Left ventricle myocardium inferior (tissue), 1 donor: Measurements from ENCODE around the gene ANKRD10. TPM values are rescaled to one million over a fixed set of nuclear protein-coding genes. Genes with fewer than 3 reads are reported as not detected.

Experiments used
- DNase-seq: peaks from one replicate; pipeline ENCODE4 v3.0.0-alpha.2; 2020
- H3K27ac ChIP-seq: fragments of 200-600 bp; replicated peaks from 2 replicates; pipeline ENCODE4 v1.8.0; 2021
- H3K27me3 ChIP-seq: fragments of 200-600 bp; 2 replicates; pipeline ENCODE4 v1.8.0; 2021; ENCODE audit warnings: low read depth
- H3K36me3 ChIP-seq: fragments of 200-600 bp; 2 replicates; pipeline ENCODE4 v1.8.0; 2021
- H3K4me1 ChIP-seq: fragments of 200-600 bp; 2 replicates; pipeline ENCODE4 v1.8.0; 2021
- H3K4me3 ChIP-seq: fragments of 200-600 bp; 2 replicates; pipeline ENCODE4 v1.8.0; 2021; ENCODE audit warnings: mild to moderate bottlenecking, moderate library complexity
- H3K9me3 ChIP-seq: fragments of 200-600 bp; replicated peaks from 2 replicates; pipeline ENCODE4 v1.8.0; 2021
- intact Hi-C: fragments of 100-400 bp; cut with micrococcal nuclease; formaldehyde crosslinking; loops from one replicate; pipeline ENCODE4 v1.11.0; 2022
- total RNA-seq: library from RNA; stranded (reverse); fragmentation: NEBNext Ultra II Directional; extraction: Animal tissue kit (Norgen Biotek cat#: 25700); gene quantifications from one replicate; pipeline ENCODE4 v1.2.1, GENCODE V29; 2021
- TF ChIP-seq, protein P1 (sequence below): fragments of 200-600 bp; IDR thresholded peaks from 2 replicates; pipeline ENCODE4 v1.8.0; 2021; ENCODE audit warnings: antibody characterized with exemption, mild to moderate bottlenecking, borderline replicate concordance
- donor health status: DM: no; HTN: yes; CAD: no; lungs with severe emphysema.

Gene ANKRD10
- total RNA-seq, 1 donor from 2014 or later: 45.9 TPM

DNA sequence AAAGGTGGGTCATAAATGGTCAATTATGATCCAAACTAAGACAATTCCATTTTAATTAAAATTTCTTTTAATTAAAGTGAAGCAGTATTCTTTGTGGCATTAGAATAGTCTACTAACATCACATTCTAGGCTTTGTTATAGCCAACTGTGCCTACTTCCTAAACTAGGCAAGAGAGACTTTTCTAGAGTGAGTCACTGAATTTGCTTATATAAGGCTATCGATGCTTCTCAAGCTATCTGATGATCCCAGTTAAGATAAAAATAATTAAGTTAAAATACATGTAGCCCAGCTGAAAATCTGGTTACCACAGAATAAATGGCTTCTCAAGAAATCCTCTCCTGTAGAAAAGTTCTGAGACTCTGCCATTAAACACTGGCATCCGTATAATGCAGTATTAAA, 12.5 kb downstream of the ANKRD10 start:
- Histone ChIP-seq H3K36me3 (peaks cover 44% of the 10 kb centered on the region), H3K9me3 (no peaks in the 10 kb centered on the region), H3K4me1 (peaks cover 19% of the 10 kb centered on the region), H3K4me3 (no peak overlapping the region), H3K27me3 (no peaks in the 10 kb centered on the region), H3K27ac (no peak overlapping the region)
- TF ChIP-seq, protein P1, sequence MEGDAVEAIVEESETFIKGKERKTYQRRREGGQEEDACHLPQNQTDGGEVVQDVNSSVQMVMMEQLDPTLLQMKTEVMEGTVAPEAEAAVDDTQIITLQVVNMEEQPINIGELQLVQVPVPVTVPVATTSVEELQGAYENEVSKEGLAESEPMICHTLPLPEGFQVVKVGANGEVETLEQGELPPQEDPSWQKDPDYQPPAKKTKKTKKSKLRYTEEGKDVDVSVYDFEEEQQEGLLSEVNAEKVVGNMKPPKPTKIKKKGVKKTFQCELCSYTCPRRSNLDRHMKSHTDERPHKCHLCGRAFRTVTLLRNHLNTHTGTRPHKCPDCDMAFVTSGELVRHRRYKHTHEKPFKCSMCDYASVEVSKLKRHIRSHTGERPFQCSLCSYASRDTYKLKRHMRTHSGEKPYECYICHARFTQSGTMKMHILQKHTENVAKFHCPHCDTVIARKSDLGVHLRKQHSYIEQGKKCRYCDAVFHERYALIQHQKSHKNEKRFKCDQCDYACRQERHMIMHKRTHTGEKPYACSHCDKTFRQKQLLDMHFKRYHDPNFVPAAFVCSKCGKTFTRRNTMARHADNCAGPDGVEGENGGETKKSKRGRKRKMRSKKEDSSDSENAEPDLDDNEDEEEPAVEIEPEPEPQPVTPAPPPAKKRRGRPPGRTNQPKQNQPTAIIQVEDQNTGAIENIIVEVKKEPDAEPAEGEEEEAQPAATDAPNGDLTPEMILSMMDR: no peak
- no peak for DNase-seq
- intact Hi-C loops: no loop called here

DNA sequence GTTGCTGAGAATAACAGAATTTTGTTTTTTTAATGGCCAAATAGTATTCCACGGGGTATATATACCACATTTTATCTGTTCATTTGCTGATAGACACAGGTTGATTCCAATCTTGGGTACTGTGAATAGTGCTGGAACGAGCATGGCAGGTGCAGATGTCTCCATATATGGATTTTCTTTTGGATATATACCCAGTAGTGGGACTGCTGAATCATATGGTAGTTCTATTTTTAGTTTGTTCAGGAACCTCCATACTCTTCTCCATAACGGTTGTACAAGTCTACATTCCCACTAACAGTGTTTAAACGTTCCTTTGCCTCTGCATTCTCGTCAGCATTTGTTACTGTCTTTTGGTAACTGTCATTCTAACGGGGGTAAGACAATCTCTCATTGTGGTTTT, 17.3 kb downstream of the ANKRD10 start:
- H3K36me3 ChIP-seq: peaks cover 25% of the 10 kb centered on the region

DNA sequence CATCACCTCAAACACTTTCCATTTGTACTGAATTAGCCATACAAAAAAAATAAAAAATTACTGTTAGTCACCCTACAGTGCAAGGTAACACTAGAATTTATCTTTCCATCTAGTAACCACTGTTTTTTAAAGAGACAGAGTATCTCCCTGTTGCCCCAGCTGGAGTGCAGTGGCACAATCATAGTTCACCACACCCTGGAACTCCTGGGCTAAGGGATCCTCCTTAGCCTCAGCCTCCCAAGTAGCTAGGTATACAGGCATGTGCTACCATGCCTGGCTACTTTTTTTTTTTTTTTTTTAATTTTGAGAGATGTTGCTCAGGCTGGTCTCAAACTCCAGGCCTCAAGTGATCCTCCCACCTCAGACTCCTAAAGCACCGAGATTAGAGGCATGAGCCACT, 17.9 kb downstream of the ANKRD10 start:
- no peaks in the 10 kb centered on the region for H3K9me3 ChIP-seq
- H3K27ac ChIP-seq: no peak overlapping the region
- TF ChIP-seq, protein P1: no peak
- DNase-seq: no peak
- no peaks in the 10 kb centered on the region for H3K27me3 ChIP-seq
- H3K36me3 ChIP-seq: peaks cover 28% of the 10 kb centered on the region
- H3K4me1 ChIP-seq: peaks cover 3% of the 10 kb centered on the region
- intact Hi-C loops: no loop called here
- no peak overlapping the region for H3K4me3 ChIP-seq

More for the DNA sequence above, 17.3 kb downstream of the ANKRD10 start:
- Histone ChIP-seq H3K4me1 (peaks cover 3% of the 10 kb centered on the region), H3K9me3 (no peaks in the 10 kb centered on the region), H3K27ac (no peak overlapping the region), H3K4me3 (no peak overlapping the region), H3K27me3 (no peaks in the 10 kb centered on the region)
- DNase-seq: no peak
- intact Hi-C loops: no loop called here
- TF ChIP-seq, protein P1: no peak

DNA sequence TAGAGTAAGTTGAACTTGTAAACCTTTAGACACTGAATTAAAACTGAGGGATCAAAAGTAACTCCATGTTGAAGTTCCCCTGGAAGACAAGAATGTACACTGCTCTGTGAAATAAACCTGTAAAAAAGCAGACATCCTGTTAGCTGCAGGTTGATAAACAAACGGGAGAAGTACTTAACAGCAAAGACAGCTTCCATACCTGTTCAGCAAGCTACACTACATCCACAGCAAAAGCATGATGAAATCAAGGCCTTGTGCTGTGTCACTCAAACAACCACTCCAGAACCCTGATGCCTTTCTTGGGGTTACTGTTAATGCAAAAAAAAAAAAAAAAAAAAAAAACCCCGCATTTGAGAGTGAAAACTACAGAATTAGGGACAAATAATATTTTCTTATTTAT, 20.8 kb downstream of the ANKRD10 start:
- Histone ChIP-seq H3K27ac (no peak overlapping the region), H3K27me3 (no peaks in the 10 kb centered on the region), H3K36me3 (peaks cover 22% of the 10 kb centered on the region), H3K9me3 (no peaks in the 10 kb centered on the region), H3K4me3 (no peak overlapping the region), H3K4me1 (no peaks in the 10 kb centered on the region)
- no peak for DNase-seq
- intact Hi-C loops: no loop called here
- TF ChIP-seq, protein P1: no peak

DNA sequence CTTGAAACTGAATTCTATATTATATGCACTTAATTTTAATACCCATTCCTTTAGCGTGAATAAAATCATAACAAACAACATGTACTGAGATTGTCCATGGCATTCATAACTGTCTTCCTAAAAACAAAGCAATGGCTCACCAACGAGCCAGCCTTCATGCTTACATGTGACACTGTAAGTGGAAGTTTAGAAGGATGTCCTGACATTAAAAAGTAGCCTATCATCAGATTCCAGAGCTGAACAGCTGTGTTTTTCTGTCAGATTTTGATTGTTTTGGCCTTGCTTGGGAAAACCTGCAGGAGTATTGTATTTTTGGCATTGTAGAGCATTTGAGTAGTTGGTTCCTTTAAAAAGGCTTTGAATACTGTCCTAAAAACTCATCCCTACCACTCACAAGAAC, 21.3 kb downstream of the ANKRD10 start:
- Histone ChIP-seq H3K4me1 (peaks cover 2% of the 10 kb centered on the region), H3K27ac (no peak overlapping the region), H3K36me3 (peaks cover 22% of the 10 kb centered on the region), H3K9me3 (no peaks in the 10 kb centered on the region), H3K27me3 (no peaks in the 10 kb centered on the region), H3K4me3 (no peak overlapping the region)
- TF ChIP-seq, protein P1: no peak
- intact Hi-C loops: no loop called here
- DNase-seq: no peak
